ENCODE data around the gene TRAPPC5. TPM values are rescaled to one million over a fixed set of nuclear protein-coding genes. Genes with fewer than 3 reads are reported as not detected.

TRAPPC5 gene
- total RNA-seq, 1 experiment from 2014 or later, result 77.4 TPM

- H2BK12ac ChIP-seq (ENCODE audit: insufficient read length, low read depth, low read length), result no peak overlapping the region
- H2BK15ac ChIP-seq (ENCODE audit: low read depth, low read length), result no peak overlapping the region
- Mint-ChIP-seq H3K9me3 (no peaks in the 10 kb centered on the region; a peak in 1 of 5 replicates), H3K4me1 (peaks cover 10 to 22% of the 10 kb centered on the region in 2 experiments), H3K27ac (peak overlapping the region in 1 of 3 experiments; percentile 52; a peak in 2 of 7 replicates), H3K36me3 (ENCODE audit: insufficient read depth in 1 of 3, low read depth in 3 of 3) (peaks cover 6 to 18% (median 12%) of the 10 kb centered on the region in 3 experiments), H3K27me3 (ENCODE audit: low read depth) (peaks cover 46% of the 10 kb centered on the region), H3K4me3 (peak overlapping the region; percentile 44 to 71)
- no peak overlapping the region for H3K14ac ChIP-seq (ENCODE audit: insufficient read depth, low read length)
- peak overlapping the region; percentile 11 for H3K4me2 ChIP-seq (ENCODE audit: insufficient read depth, insufficient read length, low read length)
- H3K23me2 ChIP-seq (ENCODE audit: insufficient read length, low read depth, low read length, poor library complexity, severe bottlenecking), result peaks cover 7% of the 10 kb centered on the region
- H2AFZ ChIP-seq (ENCODE audit: low read length), result no peak overlapping the region
- H2AK5ac ChIP-seq (ENCODE audit: insufficient read length, low read length), result no peak overlapping the region
- H3K27me3 ChIP-seq (ENCODE audit: insufficient read depth, low read length), result no peaks in the 10 kb centered on the region
- no peak overlapping the region for H4K5ac ChIP-seq (ENCODE audit: insufficient read length, low read depth, low read length)
- H4K20me1 ChIP-seq (ENCODE audit: control insufficient read depth, insufficient read depth, insufficient read length), result no peaks in the 10 kb centered on the region
- H4K8ac ChIP-seq (replicated peaks; ENCODE audit: insufficient read length, low read depth, low read length), result no peak overlapping the region
- no peak overlapping the region for H3K27ac ChIP-seq (ENCODE audit: insufficient read length, low read depth, low read length)
- H3K56ac ChIP-seq (ENCODE audit: insufficient read length, low read depth, low read length), result no peak overlapping the region
- no peaks in the 10 kb centered on the region for H3K79me2 ChIP-seq (ENCODE audit: insufficient read depth, low read length)
- no CpG with 5 or more reads among the region's 22 CpGs for WGBS (ENCODE audit: extremely low coverage, insufficient read length, low lambda C conversion rate)
- H3K4me1 ChIP-seq (ENCODE audit: insufficient read depth, low read length), result no peaks in the 10 kb centered on the region
- no peak overlapping the region for H3K18ac ChIP-seq (ENCODE audit: insufficient read length, low read depth, low read length)
- no peak overlapping the region for H3K4ac ChIP-seq (ENCODE audit: low read depth, low read length)
- DNase-seq, result no peak
- H3K9me3 ChIP-seq (ENCODE audit: control insufficient read depth, low read depth, low read length), result no peaks in the 10 kb centered on the region
- no peak overlapping the region for H2BK5ac ChIP-seq (ENCODE audit: insufficient read length, low read length)
- H4K91ac ChIP-seq (ENCODE audit: insufficient read length, low read depth, low read length), result no peak overlapping the region
- no peaks in the 10 kb centered on the region for H3K79me1 ChIP-seq (ENCODE audit: insufficient read depth, low read depth, low read length, poor library complexity, severe bottlenecking)
- no peak overlapping the region for H2BK20ac ChIP-seq (ENCODE audit: low read depth, low read length, poor library complexity, severe bottlenecking)
- no peak overlapping the region for H3K23ac ChIP-seq (ENCODE audit: insufficient read length, low read depth, low read length)
- TF ChIP-seq CTCF (conservative IDR thresholded peaks at IDR 0.05), result no peak
- no peak overlapping the region for H2BK120ac ChIP-seq (ENCODE audit: low read depth, low read length, poor library complexity, severe bottlenecking)
- H3T11ph ChIP-seq (ENCODE audit: low read length), result no peak overlapping the region
- H3K9ac ChIP-seq (ENCODE audit: extremely low read depth, insufficient read length, low read length), result no peak overlapping the region
Measured at GRCh38 chr19:7679771-7680605, 645 bp upstream of the TRAPPC5 start.

Data from H9 (cell line).